OCI-M2 (cell line): ENCODE measurements around the gene NUP210.

ENCODE experiments used
- DNase-seq: peaks from one replicate; lab custom pipeline; 2025; ENCODE audit not compliant: unreplicated experiment; lab: John Stamatoyannopoulos, UW

NUP210 gene

GRCh38 chr3:13352621-13353131, 67.4 kb downstream of the NUP210 start:
- DNase-seq, result no peak

GRCh38 chr3:13349823-13350222, 70.3 kb downstream of the NUP210 start:
- no peak for DNase-seq

- DNase-seq, result no peak
These were observed 71.3 kb downstream of the NUP210 start for GRCh38 chr3:13348661-13349396.

GRCh38 chr3:13348100-13348499, 72.0 kb downstream of the NUP210 start:
- DNase-seq, result no peak

GRCh38 chr3:13347390-13347950, 72.7 kb downstream of the NUP210 start:
- no peak for DNase-seq

- DNase-seq, result no peak
These were observed 73.4 kb downstream of the NUP210 start for GRCh38 chr3:13346481-13347389.

- DNase-seq, result no peak
These were observed 74.3 kb downstream of the NUP210 start for GRCh38 chr3:13345772-13346171.

GRCh38 chr3:13345284-13345683, 74.8 kb downstream of the NUP210 start:
- no peak for DNase-seq

- DNase-seq, result no peak
These were observed 75.5 kb downstream of the NUP210 start for GRCh38 chr3:13344663-13345062.

GRCh38 chr3:13343601-13344000, 76.5 kb downstream of the NUP210 start:
- DNase-seq, result no peak

GRCh38 chr3:13341229-13341905, 78.8 kb downstream of the NUP210 start:
- DNase-seq, result no peak

- no peak for DNase-seq
These were observed 80.3 kb downstream of the NUP210 start for GRCh38 chr3:13339833-13340232.

- DNase-seq, result no peak
These were observed 81.1 kb downstream of the NUP210 start for GRCh38 chr3:13338996-13339395.

GRCh38 chr3:13338231-13338630, 81.9 kb downstream of the NUP210 start:
- DNase-seq, result no peak

- DNase-seq, result no peak
These were observed 83.5 kb downstream of the NUP210 start for GRCh38 chr3:13336592-13336991.

- DNase-seq, result no peak
These were observed 84.6 kb downstream of the NUP210 start for GRCh38 chr3:13335503-13335902.

- no peak for DNase-seq
These were observed 85.1 kb downstream of the NUP210 start for GRCh38 chr3:13335059-13335458.

- no peak for DNase-seq
These were observed 86.8 kb downstream of the NUP210 start for GRCh38 chr3:13333236-13333897.

- DNase-seq, result no peak
These were observed 87.4 kb downstream of the NUP210 start for GRCh38 chr3:13332740-13333139.

GRCh38 chr3:13332158-13332557, 88.0 kb downstream of the NUP210 start:
- DNase-seq, result no peak

GRCh38 chr3:13329746-13330145, 90.4 kb downstream of the NUP210 start:
- DNase-seq, result no peak
